HG03159 (cell line): ENCODE measurements around the gene HINT2.

Experiments
- ATAC-seq: cut with Tn5 transposase; IDR thresholded peaks from one replicate; pipeline ENCODE4 v1.9.1; 2021; ENCODE audit warnings: mild to moderate bottlenecking, moderate library complexity; ENCODE audit not compliant: unreplicated experiment

The HINT2 gene

GRCh38 chr9:35812025-35812602, 2.7 kb downstream of the HINT2 start, which contains the start of gene SPAG8:
Gene SPAG8 (minus strand): TSS chr9:35812262. CDS start chr9:35812147, 115 bp downstream.
- peak; percentile 66 for ATAC-seq

- ATAC-seq: no peak
Observed at GRCh38 chr9:35811381-35812024, 3.3 kb downstream of the HINT2 start.

DNA sequence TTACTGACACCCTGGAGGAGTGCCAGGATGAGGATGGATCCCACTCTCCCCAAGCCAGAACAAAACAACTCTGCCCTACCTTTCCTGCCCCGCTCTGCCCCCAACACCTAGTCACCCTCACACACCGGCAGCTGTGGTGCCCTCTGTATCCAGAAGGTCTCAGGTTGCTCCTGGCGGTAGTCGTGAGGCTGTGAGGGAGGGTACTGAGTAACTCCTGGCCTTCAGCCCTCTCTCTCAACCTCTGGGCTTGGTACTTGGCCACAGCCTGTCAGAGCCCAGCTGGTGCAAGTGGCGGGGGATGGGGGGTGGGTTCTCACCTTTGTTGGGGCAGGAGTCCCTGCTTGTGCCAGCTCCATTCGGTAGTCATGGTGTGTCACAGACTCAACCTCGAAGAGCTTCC, 4.7 kb downstream of the HINT2 start:
- no peak for ATAC-seq

DNA sequence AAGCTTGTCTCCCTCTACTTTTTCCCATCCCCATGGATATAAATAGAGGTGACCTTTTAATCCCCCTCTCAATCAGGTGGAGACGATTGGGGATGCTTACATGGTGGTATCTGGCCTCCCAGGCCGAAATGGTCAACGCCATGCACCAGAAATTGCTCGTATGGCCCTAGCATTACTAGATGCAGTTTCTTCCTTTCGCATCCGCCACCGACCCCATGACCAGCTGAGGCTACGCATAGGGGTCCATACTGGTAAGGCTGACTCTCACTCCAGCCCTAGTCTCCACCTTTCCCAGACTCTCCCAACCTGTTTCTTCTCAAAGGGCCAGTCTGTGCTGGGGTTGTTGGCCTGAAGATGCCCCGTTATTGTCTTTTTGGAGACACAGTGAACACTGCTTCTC, 6.4 kb downstream of the HINT2 start:
- ATAC-seq: no peak

DNA sequence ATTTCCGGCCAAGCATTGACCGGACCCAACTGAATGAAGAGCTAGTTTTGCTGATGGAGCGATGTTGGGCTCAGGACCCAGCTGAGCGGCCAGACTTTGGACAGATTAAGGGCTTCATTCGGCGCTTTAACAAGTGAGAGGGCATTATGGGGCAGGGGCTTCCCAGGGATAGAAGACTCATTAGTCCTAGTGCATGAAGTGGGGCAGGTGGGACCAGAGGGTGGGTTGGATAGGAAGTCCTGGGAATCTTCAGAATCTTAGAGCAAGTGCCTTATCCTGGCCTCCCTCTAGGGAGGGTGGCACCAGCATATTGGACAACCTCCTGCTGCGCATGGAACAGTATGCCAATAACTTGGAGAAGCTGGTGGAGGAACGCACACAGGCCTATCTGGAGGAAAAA, 8.7 kb downstream of the HINT2 start:
- ATAC-seq: no peak

GRCh38 chr9:35801328-35802128, 13.3 kb downstream of the HINT2 start:
- no peak for ATAC-seq

- no peak for ATAC-seq
Observed at GRCh38 chr9:35800530-35800929, 14.3 kb downstream of the HINT2 start.

DNA sequence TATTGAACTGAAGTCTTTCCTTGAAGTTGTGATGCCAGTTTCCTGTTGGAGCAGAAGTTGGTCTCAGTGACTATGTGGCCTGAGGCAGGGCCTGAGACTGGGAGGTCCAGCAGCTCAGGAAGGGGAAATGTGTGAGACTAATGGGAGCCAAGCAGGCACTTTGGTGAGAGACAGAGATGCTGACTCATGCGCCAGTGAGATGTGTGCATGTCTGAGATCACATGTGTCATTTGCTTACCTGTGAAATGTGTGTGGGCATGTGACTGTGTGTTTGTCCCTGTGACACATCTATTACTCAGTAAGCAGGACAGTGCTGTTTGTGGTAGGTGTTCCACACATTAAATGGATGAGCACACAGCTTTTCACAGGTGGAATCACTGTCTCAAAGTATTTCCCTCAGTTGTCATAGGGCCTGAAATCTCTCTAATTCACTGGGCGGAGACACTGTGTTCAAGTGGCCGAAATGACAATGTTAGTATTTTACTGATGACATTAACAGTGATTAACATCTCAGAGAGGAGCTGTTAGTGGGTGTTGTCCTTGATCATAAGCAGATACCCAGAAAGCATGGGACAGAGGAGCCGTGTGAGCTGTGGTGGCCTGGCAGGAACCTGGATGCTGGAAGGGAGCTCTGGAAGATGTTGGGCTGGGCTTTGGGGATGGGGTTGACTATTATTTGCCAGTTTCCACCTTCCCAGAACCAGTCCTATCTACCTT, 16.0 kb downstream of the HINT2 start:
- no peak for ATAC-seq

DNA sequence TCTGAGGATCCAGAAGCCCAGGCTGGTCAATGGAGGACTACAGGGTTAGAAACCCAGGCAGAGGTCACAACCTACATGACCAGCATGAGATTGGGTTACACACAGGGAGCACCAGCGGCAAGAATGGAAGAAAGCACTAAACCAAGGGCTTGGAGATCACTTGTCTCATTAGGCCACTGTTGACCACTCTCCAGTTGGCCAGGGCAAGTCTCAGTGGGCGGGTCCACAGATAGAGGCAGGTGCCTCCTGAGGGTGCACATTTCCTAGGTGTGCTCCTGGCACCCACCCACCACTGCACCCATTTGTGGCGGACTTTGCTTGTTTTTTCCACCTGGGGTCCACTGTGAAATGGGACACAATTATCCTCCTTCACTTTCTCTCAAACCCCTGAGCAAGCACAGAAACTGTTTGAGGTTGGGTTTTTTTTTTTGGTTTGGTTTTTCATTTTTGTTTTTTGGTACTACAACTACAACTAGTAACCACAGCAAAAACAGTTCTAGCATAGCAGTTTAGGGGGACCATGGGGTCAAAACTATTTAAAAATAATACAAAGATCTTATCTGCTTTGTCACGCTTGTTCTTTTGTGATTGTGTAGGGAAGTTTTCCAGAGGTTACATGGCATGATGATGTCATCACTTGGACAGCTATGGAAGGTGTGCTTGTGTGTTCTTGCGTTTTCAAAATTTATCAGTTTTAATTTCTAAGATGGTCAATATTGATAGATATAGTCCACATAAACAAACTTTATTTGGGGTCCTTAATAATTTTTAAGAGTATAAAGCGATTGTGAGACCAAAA, 17.3 kb downstream of the HINT2 start:
- ATAC-seq: no peak

DNA sequence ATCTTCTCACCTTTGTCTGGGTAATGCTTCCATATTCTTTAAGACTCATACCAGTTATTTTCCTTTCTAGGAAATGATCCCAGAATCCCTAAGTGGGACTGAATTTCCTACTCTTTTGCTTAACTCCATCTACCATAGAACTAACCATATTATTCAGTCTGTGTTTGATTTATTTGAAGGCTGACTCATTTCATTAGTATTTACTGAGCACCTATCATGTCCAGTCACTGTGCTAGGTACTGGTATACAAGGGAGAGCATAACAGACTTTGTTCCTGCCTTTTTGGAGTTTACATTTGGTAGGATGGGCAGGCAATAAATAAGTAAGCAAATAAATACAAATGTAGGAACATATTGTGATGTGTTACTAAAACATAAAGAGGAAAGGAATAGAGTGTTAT, 19.1 kb downstream of the HINT2 start:
- ATAC-seq: no peak

- ATAC-seq: no peak
Observed at GRCh38 chr9:35793461-35793860, 21.4 kb downstream of the HINT2 start.

DNA sequence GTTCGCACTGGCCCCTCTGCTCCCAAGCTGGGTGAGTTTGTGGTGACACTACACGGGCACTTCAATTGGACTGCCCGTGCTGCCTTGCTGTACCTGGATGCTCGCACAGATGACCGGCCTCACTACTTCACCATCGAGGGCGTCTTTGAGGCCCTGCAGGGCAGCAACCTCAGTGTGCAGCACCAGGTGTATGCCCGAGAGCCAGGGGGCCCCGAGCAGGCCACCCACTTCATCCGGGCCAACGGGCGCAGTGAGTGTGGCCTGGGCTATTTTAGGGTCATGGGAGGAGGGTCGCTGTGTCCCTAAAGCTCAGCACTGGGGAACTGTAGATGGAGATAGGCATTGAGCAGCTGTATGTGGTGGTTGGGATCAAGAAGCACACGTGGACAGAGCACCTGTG, 22.0 kb downstream of the HINT2 start:
- no peak for ATAC-seq

- no peak for ATAC-seq
Observed at GRCh38 chr9:35792024-35792813, 22.6 kb downstream of the HINT2 start.

DNA sequence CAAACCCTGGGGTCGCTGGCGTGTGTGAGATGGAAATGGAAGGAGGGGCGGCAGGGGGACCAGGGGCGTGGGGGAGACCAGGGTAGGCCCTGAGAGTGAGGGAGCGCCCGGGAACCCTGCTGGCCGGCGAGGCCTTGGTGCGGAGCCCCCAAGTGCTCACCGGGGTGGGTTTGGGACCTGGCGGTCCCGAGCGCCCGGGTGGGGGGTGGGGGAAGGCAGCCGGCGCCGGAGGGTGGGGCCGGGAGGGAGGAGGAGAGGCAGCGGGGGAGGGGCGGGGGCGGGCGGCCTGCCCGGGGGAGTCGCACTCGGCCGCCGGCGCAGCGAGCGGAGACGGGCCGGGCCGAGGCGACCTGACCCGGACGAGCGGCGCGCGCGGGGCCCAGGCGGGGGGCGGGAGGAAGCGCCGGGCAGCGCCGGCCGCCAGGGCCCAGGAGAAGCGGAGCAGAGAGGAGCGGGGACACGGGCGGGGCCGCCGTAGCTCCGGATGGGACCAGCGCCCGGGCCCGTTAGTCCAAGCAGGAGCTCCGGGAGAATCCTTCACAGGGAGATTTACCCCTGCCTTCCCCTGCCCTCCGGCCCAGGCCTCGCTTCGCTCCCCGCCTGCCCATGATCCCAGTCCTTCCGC, 23.4 kb downstream of the HINT2 start, which contains the start of gene NPR2:
TSS of gene NPR2 (plus strand) at position 295 of the 625 bp plus-strand sequence. CDS start 818 bp downstream, outside the sequence.
- no peak for ATAC-seq

DNA sequence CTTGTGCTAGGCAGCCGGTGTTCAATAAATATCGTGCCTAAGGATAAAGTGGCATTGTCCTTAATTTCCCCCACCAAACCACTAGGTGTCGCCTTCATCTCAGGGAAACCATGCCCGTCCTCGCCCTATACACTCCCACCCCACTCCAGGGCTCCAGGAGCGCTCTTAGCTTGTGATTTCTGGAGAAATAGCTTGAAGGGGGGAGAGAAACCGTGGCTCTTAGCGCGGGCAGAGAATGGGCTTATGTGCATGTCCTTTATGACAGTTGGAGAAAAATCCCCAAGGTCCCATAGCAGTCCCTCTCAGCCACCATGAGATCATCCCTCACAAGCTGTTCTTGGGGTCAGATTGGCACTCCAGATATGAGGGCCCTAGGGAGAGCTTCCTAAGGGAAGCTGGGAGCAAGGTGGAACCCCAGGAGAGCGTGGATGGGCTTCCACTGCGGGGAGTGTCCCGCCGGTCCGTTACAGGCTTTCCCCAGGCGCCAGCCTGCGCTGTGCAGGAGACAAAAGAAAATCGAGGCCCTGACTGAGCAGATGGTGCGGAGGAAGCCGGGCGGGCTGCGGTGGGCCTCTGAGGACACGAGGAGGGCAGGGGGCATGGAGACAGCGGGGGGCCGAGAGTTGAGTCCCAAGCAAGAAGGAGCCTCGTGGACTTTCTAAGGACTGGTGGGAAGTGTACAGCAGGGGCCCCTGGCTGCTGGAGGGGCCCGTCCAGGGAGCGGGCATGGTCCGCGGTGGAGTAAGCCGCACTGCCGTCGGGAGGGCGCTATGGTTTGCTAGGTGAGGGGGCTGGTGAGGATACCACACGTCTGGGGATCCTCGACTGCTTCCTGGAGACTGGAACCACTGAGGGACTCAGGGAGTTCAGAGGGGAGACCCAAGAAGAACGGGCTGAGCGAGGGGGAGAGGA, 24.2 kb downstream of the HINT2 start:
- ATAC-seq: no peak

DNA sequence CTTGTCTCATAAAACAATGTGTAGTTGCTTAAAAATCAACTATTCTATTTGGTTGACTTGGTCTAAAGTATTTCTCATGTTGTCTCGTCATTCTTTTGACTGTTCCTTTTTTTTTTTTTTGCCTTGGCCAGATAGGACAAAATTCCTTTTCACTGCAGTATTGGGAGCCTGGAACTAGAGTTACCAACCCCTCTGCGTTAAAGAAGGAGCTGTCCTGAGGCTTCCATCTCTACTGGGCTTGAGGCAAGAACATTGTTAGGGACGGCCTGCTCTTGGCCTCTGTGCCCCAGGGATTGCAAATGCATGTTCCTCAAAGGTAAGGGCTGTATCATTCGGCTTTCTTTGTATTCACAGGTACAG, 24.8 kb downstream of the HINT2 start:
- no peak for ATAC-seq

DNA sequence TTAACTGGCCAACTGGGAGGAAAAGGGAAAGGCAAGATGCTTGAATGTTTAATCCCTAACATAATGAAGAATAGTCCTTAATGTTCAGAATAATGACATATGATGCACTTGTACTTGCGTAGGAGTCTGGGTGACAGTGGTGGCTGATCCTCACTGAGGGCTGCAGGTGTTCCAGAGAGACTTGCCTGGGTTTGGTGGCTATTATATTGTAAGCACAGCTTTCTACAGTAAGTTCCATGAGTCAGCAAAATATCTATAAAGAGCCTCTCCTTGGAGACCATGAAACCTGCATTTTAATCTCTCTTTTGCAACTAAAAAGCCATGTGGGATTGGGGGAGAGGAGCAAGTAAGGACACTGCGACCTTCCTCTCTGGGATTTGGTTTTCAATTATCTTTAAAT, 25.3 kb downstream of the HINT2 start:
- ATAC-seq: no peak

DNA sequence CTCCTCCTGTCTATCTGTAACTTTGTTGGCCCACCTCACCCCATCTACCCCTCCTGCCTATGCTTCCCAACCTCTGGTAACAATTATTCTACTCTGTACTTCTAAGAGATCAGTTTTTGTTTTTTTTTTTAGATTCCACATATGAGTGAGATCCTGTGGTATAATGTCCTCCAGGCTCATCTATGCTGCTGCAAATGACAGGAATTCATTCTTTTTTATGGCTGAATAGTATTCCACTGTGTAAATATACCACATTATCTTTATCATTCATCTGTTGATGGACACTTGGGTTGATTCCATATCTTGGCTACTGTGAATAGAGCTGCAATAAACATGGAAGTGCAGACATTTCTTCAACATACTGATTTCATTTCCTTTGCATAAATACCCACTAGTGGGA, 31.4 kb downstream of the HINT2 start:
- no peak for ATAC-seq
